Measurements from ENCODE around the gene ABTB1. TPM values are rescaled to one million over a fixed set of nuclear protein-coding genes. Genes with fewer than 3 reads are reported as not detected.

ABTB1 gene
- total RNA-seq, 2 donors from 2014 or later = 14.9 to 22.9 TPM

DNA sequence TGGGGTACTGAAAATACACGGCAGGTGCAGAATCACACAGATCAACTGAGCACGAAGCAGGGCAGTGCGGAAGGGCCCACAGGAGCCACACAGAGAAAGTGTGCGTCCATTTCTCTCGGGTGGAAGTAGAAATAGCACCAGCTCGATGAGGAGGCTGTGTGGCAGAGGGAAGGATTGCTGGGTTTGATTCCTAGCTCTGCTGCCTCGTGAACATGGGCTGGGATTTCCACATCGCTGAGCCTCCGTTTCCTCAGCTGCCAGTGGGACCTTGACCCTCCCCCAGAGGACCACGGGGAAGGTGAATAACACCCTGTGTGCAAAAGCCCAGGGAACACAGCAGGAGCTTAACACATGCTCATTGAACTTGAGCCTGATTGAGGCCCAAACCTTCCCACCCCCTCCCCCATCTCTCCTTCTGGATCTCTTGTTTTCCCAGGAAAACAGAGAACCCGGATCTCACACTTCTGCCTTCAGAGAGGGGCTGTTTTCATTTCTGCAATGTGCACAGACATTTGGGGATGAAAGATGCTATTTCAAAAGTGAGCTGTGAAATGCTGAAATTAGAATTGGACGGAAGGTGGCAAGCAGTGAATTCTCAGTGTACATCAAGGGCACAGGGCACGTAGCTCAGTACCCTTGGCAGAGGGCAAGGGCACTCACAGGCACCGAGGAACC lies 38.4 kb downstream of the ABTB1 start:
- peaks cover 6% of the 10 kb centered on the region for H3K36me3 ChIP-seq
- H3K27ac ChIP-seq = no peak overlapping the region
- no peaks in the 10 kb centered on the region for H3K9me3 ChIP-seq
- no peak for DNase-seq
- H3K4me3 ChIP-seq = no peak overlapping the region
- H3K4me1 ChIP-seq = no peaks in the 10 kb centered on the region
- TF ChIP-seq, protein P1, sequence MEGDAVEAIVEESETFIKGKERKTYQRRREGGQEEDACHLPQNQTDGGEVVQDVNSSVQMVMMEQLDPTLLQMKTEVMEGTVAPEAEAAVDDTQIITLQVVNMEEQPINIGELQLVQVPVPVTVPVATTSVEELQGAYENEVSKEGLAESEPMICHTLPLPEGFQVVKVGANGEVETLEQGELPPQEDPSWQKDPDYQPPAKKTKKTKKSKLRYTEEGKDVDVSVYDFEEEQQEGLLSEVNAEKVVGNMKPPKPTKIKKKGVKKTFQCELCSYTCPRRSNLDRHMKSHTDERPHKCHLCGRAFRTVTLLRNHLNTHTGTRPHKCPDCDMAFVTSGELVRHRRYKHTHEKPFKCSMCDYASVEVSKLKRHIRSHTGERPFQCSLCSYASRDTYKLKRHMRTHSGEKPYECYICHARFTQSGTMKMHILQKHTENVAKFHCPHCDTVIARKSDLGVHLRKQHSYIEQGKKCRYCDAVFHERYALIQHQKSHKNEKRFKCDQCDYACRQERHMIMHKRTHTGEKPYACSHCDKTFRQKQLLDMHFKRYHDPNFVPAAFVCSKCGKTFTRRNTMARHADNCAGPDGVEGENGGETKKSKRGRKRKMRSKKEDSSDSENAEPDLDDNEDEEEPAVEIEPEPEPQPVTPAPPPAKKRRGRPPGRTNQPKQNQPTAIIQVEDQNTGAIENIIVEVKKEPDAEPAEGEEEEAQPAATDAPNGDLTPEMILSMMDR (IDR thresholded peaks at IDR 0.05) = no peak
- intact Hi-C loops (cut with DNase I) = no loop called here
- no peak overlapping the region for H3K9ac ChIP-seq (ENCODE audit: low read depth in 2 of 2, low read length in 2 of 2)
- H3K27me3 ChIP-seq = no peaks in the 10 kb centered on the region

DNA sequence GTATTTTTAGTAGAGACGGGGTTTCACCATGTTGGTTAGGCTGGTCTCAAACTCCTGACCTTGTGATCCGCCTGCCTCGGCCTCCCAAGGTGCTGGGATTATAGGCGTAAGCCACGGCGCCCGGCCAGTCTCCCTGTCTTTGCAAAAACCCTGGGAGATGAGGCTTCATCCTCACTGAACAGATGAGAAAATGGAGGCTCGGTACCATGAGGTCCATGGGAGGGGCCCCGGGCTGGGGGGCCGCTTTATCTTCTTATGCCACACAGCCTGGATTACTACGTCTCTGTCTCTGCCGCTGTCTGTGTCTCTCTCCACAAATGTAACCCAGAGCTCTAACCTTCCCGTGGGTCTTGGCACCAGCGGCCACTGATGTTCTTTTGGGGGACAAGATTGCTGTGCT lies 39.1 kb downstream of the ABTB1 start:
- Histone ChIP-seq H3K36me3 (peaks cover 6% of the 10 kb centered on the region), H3K27me3 (no peaks in the 10 kb centered on the region), H3K27ac (no peak overlapping the region), H3K9ac (ENCODE audit: low read depth in 2 of 2, low read length in 2 of 2) (no peak overlapping the region), H3K4me1 (no peaks in the 10 kb centered on the region), H3K4me3 (no peak overlapping the region), H3K9me3 (no peaks in the 10 kb centered on the region)
- intact Hi-C loops (cut with DNase I) = no loop called here
- TF ChIP-seq, protein P1 (IDR thresholded peaks at IDR 0.05) = no peak
- no peak for DNase-seq

DNA sequence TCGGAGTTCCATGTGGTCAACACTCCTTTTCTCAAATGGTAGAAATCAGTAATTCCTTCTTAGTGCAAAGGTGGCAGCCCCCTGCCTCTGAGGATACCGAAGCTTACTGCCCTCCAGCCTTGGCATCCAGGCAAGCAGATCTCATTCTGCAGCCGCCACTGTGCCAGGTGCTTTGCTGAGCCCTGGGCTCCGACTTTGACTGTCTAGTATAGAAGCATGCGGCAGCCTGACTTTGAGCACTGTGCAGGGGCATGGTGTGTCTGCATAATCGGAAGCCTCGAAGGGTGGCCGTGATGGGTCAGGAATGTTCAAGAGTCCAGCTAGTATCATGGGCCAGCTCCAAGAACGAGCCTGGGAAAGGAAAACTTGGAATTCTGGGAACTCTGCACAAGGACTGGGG lies 39.7 kb downstream of the ABTB1 start:
- Histone ChIP-seq H3K9ac (ENCODE audit: low read depth in 2 of 2, low read length in 2 of 2) (no peak overlapping the region), H3K9me3 (no peaks in the 10 kb centered on the region), H3K27ac (no peak overlapping the region), H3K36me3 (peaks cover 6% of the 10 kb centered on the region), H3K4me1 (no peaks in the 10 kb centered on the region), H3K27me3 (no peaks in the 10 kb centered on the region), H3K4me3 (no peak overlapping the region)
- TF ChIP-seq, protein P1 (IDR thresholded peaks at IDR 0.05) = no peak
- intact Hi-C loops (cut with DNase I) = no loop called here
- DNase-seq = no peak

DNA sequence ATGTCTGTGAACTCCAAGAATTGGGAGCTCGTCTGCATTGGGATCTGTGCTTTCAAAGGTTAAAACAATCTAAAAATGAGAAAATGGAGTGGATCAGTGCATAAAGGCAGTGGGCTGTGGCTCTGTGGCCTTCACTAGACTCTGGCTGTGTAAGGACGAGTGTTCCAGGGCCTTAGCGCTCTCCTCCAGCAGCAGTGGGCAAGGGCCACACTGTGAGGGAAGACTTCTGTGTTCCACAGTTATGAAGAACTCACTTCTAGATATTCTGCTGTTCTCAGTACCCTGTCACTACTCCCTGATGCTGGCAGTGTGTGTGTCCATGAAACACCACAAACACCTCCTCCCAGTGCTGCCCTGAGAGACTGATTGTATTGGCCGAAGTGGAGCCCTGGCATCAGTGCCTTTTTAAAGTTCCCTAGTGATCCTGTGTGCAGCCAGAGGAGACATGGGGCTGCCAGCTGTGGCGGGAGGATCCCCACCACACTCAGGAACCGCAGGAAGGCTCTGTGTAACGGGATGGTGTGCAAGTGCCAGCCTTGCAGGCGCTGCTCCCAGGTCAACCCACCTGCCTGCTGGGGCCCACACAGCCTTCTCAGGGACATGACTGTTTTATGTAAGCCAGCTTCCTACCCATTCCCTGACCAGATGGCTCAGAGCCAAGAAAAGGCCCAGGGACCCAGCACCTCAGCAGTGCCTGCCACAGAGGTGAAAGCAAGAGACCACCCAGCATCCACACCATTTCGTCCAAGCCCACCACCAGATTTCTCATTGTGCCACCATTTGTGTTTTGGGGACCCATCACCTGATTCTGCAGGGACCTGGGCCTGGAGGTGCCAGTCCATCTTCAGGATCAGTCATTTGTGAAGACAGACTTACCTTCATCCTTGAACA lies 40.4 kb downstream of the ABTB1 start:
- H3K4me3 ChIP-seq = no peak overlapping the region
- no peaks in the 10 kb centered on the region for H3K4me1 ChIP-seq
- no peak overlapping the region for H3K9ac ChIP-seq (ENCODE audit: low read depth in 2 of 2, low read length in 2 of 2)
- intact Hi-C loops (cut with DNase I) = no loop called here
- TF ChIP-seq, protein P1 (IDR thresholded peaks at IDR 0.05) = no peak
- no peak for DNase-seq
- H3K27me3 ChIP-seq = no peaks in the 10 kb centered on the region
- H3K9me3 ChIP-seq = no peaks in the 10 kb centered on the region
- no peak overlapping the region for H3K27ac ChIP-seq
- peaks cover 2% of the 10 kb centered on the region for H3K36me3 ChIP-seq

DNA sequence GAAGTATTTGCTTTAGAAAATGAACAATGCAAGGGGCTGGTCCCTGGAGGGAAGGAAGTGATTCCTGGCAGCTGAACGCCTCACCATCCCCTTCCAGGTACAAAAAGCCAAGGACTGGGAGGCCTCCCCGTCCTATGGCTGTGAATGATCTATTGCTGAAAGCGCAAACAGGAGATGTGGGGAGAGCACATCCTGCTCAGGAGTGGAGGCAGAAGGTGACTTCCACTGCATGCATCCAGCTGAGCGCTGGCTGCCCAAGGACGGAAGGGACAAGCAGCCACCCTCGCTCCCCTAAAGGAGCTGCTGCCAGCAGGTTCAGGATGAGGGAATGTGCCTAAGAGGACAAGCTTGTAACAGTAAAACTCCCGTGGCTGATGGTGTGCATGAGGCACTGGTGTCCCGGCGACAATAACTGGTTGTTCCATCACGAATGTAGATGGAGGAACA lies 41.4 kb downstream of the ABTB1 start:
- Histone ChIP-seq H3K36me3 (no peaks in the 10 kb centered on the region), H3K9ac (ENCODE audit: low read depth in 2 of 2, low read length in 2 of 2) (no peak overlapping the region), H3K9me3 (no peaks in the 10 kb centered on the region), H3K27ac (no peak overlapping the region), H3K4me1 (no peaks in the 10 kb centered on the region), H3K27me3 (no peaks in the 10 kb centered on the region), H3K4me3 (no peak overlapping the region)
- intact Hi-C loops (cut with DNase I) = no loop called here
- no peak for DNase-seq
- TF ChIP-seq, protein P1 (IDR thresholded peaks at IDR 0.05) = no peak

All from colonic mucosa (tissue), 4 donors.